Upper lobe of left lung (tissue), 4 donors: ENCODE data around the gene ADD3.

ENCODE experiments used
- POLR2A ChIP-seq, 4 donors: fragments of 450-650 bp; IDR thresholded peaks; one replicate each; pipeline ENCODE4 v1.5.1; 2016 to 2017; ENCODE audit warnings: antibody characterized with exemption in 4 of 4, mild to moderate bottlenecking in 2 of 4
- TF ChIP-seq, protein P1 (sequence below), 6 experiments: fragments of 450-650 bp in 4 of 6; fragments of 200-600 bp in 2 of 6; sonication (generic) in 2 of 6; IDR thresholded peaks; one replicate each; pipeline ENCODE4 v1.5.1; 2016 to 2019; ENCODE audit warnings: antibody characterized with exemption in 6 of 6

DNA sequence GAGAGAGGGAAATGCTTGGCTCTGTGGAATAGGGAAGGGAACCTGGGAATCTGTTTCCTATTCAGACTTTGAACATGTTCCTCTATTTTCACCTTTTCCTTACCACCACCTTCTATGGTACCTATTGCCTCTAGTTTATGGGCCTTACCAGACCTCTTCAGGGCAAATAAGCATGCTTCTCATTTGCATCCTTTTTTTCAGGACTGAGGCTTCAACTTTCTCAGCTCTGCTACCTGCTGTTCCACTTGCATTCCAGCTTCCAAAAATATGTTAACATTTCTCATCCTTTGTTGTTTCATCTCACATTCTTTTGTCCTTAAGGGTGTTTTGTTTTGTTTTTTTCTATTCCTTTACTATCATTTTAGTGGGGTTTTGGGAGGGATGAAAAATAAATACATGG is 121.7 kb downstream of the ADD3 start:
- TF ChIP-seq, protein P1, sequence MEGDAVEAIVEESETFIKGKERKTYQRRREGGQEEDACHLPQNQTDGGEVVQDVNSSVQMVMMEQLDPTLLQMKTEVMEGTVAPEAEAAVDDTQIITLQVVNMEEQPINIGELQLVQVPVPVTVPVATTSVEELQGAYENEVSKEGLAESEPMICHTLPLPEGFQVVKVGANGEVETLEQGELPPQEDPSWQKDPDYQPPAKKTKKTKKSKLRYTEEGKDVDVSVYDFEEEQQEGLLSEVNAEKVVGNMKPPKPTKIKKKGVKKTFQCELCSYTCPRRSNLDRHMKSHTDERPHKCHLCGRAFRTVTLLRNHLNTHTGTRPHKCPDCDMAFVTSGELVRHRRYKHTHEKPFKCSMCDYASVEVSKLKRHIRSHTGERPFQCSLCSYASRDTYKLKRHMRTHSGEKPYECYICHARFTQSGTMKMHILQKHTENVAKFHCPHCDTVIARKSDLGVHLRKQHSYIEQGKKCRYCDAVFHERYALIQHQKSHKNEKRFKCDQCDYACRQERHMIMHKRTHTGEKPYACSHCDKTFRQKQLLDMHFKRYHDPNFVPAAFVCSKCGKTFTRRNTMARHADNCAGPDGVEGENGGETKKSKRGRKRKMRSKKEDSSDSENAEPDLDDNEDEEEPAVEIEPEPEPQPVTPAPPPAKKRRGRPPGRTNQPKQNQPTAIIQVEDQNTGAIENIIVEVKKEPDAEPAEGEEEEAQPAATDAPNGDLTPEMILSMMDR (IDR thresholded peaks at IDR 0.05) = no peak
- no peak for TF ChIP-seq POLR2A (IDR thresholded peaks at IDR 0.05)
